B cell (primary cell): ENCODE results near the gene SIL1.

Source experiments
- CTCF ChIP-seq: fragments of 200-600 bp; IDR thresholded peaks from one replicate; pipeline ENCODE4 v1.8.0; 2022; ENCODE audit warnings: antibody characterized with exemption, mild to moderate bottlenecking
- EZH2 ChIP-seq: IDR thresholded peaks from 2 replicates; pipeline ENCODE4 v1.6.1; 2012; ENCODE audit warnings: borderline replicate concordance, low read depth, mild to moderate bottlenecking, moderate library complexity, low read length; ENCODE audit not compliant: insufficient read depth, poor library complexity, severe bottlenecking

DNA sequence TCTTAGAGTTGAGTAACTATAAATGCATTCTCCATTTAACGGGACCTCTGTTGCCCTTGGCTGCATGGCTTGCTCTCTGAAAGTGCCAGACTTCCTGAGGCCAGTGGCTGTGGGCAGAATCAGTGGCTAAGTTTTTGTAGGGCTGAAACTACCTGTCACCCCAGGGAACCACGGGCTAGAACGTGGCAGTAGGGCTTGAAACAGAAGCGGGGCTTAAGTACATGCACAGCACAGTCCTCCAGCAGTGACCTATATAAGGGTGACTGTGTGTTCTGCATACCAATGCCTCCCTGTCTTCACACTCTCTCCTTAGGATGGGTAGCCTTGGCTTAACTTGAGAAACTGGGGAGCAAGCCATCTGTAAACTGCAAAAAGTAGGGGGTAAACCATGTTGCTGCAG is 279.5 kb downstream of the SIL1 start:
- TF ChIP-seq CTCF = no peak
- TF ChIP-seq EZH2 = no peak
